Hindlimb muscle (tissue), 1 donor: ENCODE measurements around the gene RBPMS2. TPM values are rescaled to one million over a fixed set of nuclear protein-coding genes. Genes with fewer than 3 reads are reported as not detected.

Experiments used
- DNase-seq: peaks from one replicate; pipeline ENCODE4 v3.0.0-alpha.2; 2013
- polyA plus RNA-seq: library from polyadenylated mRNA; unstranded; fragments of 120-200 nt; gene quantifications from one replicate; pipeline ENCODE4 v1.2.1, GENCODE V29; 2013; ENCODE audit not compliant: insufficient read length

Gene RBPMS2
- polyA plus RNA-seq, 1 donor, result 4.4 TPM

- DNase-seq, result no peak
These were observed 7.4 kb upstream of the RBPMS2 start for GRCh38 chr15:64782751-64783150.

GRCh38 chr15:64781299-64781698 lies 5.9 kb upstream of the RBPMS2 start:
- DNase-seq, result no peak

GRCh38 chr15:64780600-64781156 lies 5.3 kb upstream of the RBPMS2 start:
- DNase-seq, result no peak

GRCh38 chr15:64779630-64780029 lies 4.2 kb upstream of the RBPMS2 start:
- DNase-seq, result no peak

- no peak for DNase-seq
These were observed 3.6 kb upstream of the RBPMS2 start for GRCh38 chr15:64779024-64779423.

GRCh38 chr15:64776402-64776786 lies 1.0 kb upstream of the RBPMS2 start:
- no peak for DNase-seq

GRCh38 chr15:64774629-64775493 lies 528 bp downstream of the RBPMS2 start:
- peak; percentile 36 for DNase-seq

GRCh38 chr15:64774037-64774628 lies 1.3 kb downstream of the RBPMS2 start:
- DNase-seq, result no peak

GRCh38 chr15:64773606-64774005 lies 1.8 kb downstream of the RBPMS2 start:
- no peak for DNase-seq

GRCh38 chr15:64772964-64773363 lies 2.4 kb downstream of the RBPMS2 start:
- no peak for DNase-seq

GRCh38 chr15:64772488-64772887 lies 2.9 kb downstream of the RBPMS2 start:
- no peak for DNase-seq

GRCh38 chr15:64770626-64771025 lies 4.8 kb downstream of the RBPMS2 start:
- no peak for DNase-seq

- no peak for DNase-seq
These were observed 8.2 kb downstream of the RBPMS2 start for GRCh38 chr15:64767203-64767602.

- DNase-seq, result no peak
These were observed 9.3 kb downstream of the RBPMS2 start for GRCh38 chr15:64766058-64766457.

- no peak for DNase-seq
These were observed 11.5 kb downstream of the RBPMS2 start for GRCh38 chr15:64763874-64764273.

- DNase-seq, result no peak
These were observed 11.9 kb downstream of the RBPMS2 start for GRCh38 chr15:64763462-64763861.

GRCh38 chr15:64763021-64763420 lies 12.4 kb downstream of the RBPMS2 start:
- no peak for DNase-seq

GRCh38 chr15:64762546-64762945 lies 12.8 kb downstream of the RBPMS2 start:
- no peak for DNase-seq

- no peak for DNase-seq
These were observed 14.2 kb downstream of the RBPMS2 start for GRCh38 chr15:64761156-64761555.

- no peak for DNase-seq
These were observed 15.3 kb downstream of the RBPMS2 start for GRCh38 chr15:64760056-64760455.

- no peak for DNase-seq
These were observed 19.9 kb downstream of the RBPMS2 start for GRCh38 chr15:64755427-64755940.

- no peak for DNase-seq
These were observed 20.5 kb downstream of the RBPMS2 start for GRCh38 chr15:64754663-64755426.
